Gastrocnemius medialis (tissue), 4 donors: ENCODE data around the gene NUP50.

ENCODE experiments used
- POLR2A ChIP-seq, 2 donors: fragments of 450-650 bp; IDR thresholded peaks; one replicate each; pipeline ENCODE4 v1.6.1; 2017; ENCODE audit warnings: antibody characterized with exemption in 2 of 2, mild to moderate bottlenecking in 2 of 2, moderate library complexity in 2 of 2
- TF ChIP-seq, protein P1 (sequence below), 5 experiments: fragments of 450-650 bp in 3 of 5; fragments of 200-600 bp in 2 of 5; sonication (generic) in 2 of 5; IDR thresholded peaks in 4 of 5; conservative IDR thresholded peaks in 1 of 5; 1 replicate in 4 of 5; 2 replicates in 1 of 5; pipeline ENCODE4 v1.5.1; 2016 to 2019; ENCODE audit warnings: antibody characterized with exemption in 5 of 5, mild to moderate bottlenecking in 3 of 5, moderate library complexity in 3 of 5

DNA sequence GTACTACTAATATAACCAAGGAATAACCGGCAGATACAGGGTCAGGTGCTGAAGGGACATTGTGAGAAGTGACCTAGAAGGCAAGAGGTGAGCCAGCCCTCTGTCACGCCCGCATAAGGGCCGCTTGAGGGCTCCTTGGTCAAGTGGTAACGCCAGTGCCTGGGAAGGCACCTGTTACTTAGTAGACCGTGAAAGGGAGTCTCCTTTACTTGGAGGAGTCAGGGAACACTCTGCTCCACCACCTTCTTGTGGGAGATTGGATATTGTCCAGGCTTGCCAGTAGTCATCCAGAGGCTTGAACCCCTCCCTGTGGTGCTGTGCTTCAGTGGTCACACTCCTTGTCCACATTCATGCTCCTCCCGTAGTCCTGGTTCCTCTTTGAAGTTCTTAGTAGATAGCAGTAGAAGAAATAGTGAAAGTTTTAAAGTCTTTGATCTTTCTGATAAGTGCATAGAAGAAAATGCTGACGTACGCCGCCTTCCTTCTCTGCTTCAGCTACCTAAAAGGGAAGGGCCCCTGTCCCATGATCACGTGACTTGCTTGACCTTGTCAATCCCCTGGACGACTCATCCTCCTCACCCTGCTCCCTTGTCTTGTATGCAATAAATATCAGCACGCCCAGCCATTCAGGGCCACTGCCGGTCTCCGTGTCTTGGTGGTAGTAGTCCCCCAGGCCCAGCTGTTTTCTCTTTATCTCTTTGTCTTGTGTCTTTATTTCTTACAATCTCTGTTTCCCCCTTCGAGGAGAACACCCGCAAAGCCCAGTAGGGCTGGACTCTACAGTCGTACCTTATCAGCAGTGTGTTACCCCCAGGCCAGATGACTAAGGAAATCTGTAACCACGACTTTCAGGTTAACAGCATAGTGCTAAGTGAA lies 6.1 kb downstream of the NUP50 start:
- TF ChIP-seq, protein P1, sequence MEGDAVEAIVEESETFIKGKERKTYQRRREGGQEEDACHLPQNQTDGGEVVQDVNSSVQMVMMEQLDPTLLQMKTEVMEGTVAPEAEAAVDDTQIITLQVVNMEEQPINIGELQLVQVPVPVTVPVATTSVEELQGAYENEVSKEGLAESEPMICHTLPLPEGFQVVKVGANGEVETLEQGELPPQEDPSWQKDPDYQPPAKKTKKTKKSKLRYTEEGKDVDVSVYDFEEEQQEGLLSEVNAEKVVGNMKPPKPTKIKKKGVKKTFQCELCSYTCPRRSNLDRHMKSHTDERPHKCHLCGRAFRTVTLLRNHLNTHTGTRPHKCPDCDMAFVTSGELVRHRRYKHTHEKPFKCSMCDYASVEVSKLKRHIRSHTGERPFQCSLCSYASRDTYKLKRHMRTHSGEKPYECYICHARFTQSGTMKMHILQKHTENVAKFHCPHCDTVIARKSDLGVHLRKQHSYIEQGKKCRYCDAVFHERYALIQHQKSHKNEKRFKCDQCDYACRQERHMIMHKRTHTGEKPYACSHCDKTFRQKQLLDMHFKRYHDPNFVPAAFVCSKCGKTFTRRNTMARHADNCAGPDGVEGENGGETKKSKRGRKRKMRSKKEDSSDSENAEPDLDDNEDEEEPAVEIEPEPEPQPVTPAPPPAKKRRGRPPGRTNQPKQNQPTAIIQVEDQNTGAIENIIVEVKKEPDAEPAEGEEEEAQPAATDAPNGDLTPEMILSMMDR (IDR thresholded peaks at IDR 0.05 in 4 of 5, conservative IDR thresholded peaks at IDR 0.05 in 1 of 5), result no peak
- no peak for TF ChIP-seq POLR2A (IDR thresholded peaks at IDR 0.05)
